ENCODE results near the gene FUBP3. TPM values are rescaled to one million over a fixed set of nuclear protein-coding genes. Genes with fewer than 3 reads are reported as not detected.

The FUBP3 gene
- 24.1 TPM for total RNA-seq
- long read RNA-seq, transcript FUBP3-201 (19 exons, 3,124 nt): major isoform, 14 of 51 reads
- long read RNA-seq, partial matches to known transcripts: 11 of 51 reads
- long read RNA-seq, other reads (novel, unspliced or antisense): 26 of 51 reads

- intact Hi-C loops (cut with micrococcal nuclease): no loop called here
- peak; percentile 95 for ATAC-seq
- DNase-seq: peak; percentile 97
Measured at GRCh38 chr9:130578865-130579737, at the start of gene FUBP3. TSS of gene FUBP3 (plus strand) at chr9:130579577. CDS start at chr9:130579681, 104 bp downstream.

- intact Hi-C loops (cut with micrococcal nuclease): no loop called here
- peak; percentile 84 for ATAC-seq
- peak; percentile 86 for DNase-seq
Measured at GRCh38 chr9:130530938-130531337, 48.4 kb upstream of the FUBP3 start.

GRCh38 chr9:130531670-130532069, 47.7 kb upstream of the FUBP3 start:
- DNase-seq (no peak), ATAC-seq (no peak)
- intact Hi-C loops (cut with micrococcal nuclease): no loop called here

GRCh38 chr9:130532426-130533080, 46.8 kb upstream of the FUBP3 start:
- intact Hi-C loops (cut with micrococcal nuclease): no loop called here
- DNase-seq: no peak
- no peak for ATAC-seq

GRCh38 chr9:130535818-130536521, 43.4 kb upstream of the FUBP3 start:
- ATAC-seq (peak; percentile 88), DNase-seq (peak; percentile 49)
- intact Hi-C loops (cut with micrococcal nuclease): no loop called here

GRCh38 chr9:130536701-130537107, 42.7 kb upstream of the FUBP3 start:
- intact Hi-C loops (cut with micrococcal nuclease): no loop called here
- ATAC-seq (no peak), DNase-seq (no peak)

GRCh38 chr9:130537346-130538050, 41.9 kb upstream of the FUBP3 start:
- DNase-seq (peak; percentile 43), ATAC-seq (no peak)
- intact Hi-C loops (cut with micrococcal nuclease): no loop called here

GRCh38 chr9:130539420-130540223, 39.8 kb upstream of the FUBP3 start:
- intact Hi-C loops (cut with micrococcal nuclease): no loop called here
- ATAC-seq (no peak), DNase-seq (no peak)

- no peak for ATAC-seq
- intact Hi-C loops (cut with micrococcal nuclease): no loop called here
Measured at GRCh38 chr9:130541533-130541932, 37.8 kb upstream of the FUBP3 start.

GRCh38 chr9:130542038-130542437, 37.3 kb upstream of the FUBP3 start:
- DNase-seq (no peak), ATAC-seq (no peak)
- intact Hi-C loops (cut with micrococcal nuclease): no loop called here

More at GRCh38 chr9:130541533-130541932, 37.8 kb upstream of the FUBP3 start:
- no peak for DNase-seq

- ATAC-seq: no peak
- DNase-seq: no peak
- intact Hi-C loops (cut with micrococcal nuclease): no loop called here
Measured at GRCh38 chr9:130542457-130543228, 36.7 kb upstream of the FUBP3 start.

GRCh38 chr9:130543368-130543767, 36.0 kb upstream of the FUBP3 start:
- ATAC-seq (no peak), DNase-seq (no peak)
- intact Hi-C loops (cut with micrococcal nuclease): no loop called here

GRCh38 chr9:130543859-130544258, 35.5 kb upstream of the FUBP3 start:
- DNase-seq (no peak), ATAC-seq (no peak)
- intact Hi-C loops (cut with micrococcal nuclease): no loop called here

- intact Hi-C loops (cut with micrococcal nuclease): no loop called here
- DNase-seq: no peak
- ATAC-seq: no peak
Measured at GRCh38 chr9:130544364-130544763, 35.0 kb upstream of the FUBP3 start.

GRCh38 chr9:130548103-130548502, 31.3 kb upstream of the FUBP3 start:
- no peak for ATAC-seq
- intact Hi-C loops (cut with micrococcal nuclease): no loop called here
- DNase-seq: no peak

- DNase-seq: no peak
- intact Hi-C loops (cut with micrococcal nuclease): no loop called here
- ATAC-seq: no peak
Measured at GRCh38 chr9:130549093-130549735, 30.2 kb upstream of the FUBP3 start.

GRCh38 chr9:130554606-130555005, 24.8 kb upstream of the FUBP3 start:
- intact Hi-C loops (cut with micrococcal nuclease): no loop called here
- ATAC-seq: no peak

More at GRCh38 chr9:130554606-130555005, 24.8 kb upstream of the FUBP3 start:
- DNase-seq: no peak

Measured in left ventricle myocardium superior (tissue), 1 donor.